ENCODE data around the gene RBM7.

The RBM7 gene

DNA sequence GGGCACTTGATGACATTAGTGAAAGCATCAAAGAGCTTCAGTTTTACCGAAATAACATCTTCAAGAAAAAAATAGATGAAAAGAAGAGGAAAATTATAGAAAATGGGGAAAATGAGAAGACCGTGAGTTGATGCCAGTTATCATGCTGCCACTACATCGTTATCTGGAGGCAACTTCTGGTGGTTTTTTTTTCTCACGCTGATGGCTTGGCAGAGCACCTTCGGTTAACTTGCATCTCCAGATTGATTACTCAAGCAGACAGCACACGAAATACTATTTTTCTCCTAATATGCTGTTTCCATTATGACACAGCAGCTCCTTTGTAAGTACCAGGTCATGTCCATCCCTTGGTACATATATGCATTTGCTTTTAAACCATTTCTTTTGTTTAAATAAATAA lies 49.4 kb downstream of the RBM7 start:
- DNase-seq = no peak

DNA sequence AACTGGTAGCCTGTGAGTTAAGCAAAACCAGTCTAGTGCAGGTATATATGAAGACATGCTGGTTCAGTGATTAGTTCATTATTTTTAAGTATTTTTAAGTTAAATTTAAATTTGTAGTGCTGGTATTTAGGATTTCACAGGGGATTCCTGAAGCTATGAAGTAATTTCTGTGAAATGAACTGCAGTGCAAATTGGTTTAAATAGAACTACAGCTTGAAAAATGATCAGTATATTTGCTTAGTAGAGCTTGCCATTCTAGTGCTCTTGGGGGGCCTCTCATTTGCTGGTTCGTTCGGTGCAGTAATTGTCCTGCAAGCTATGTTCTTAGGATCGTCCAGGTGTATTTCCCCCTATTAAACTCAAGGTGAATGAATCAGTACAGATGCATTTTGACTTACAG lies 51.9 kb downstream of the RBM7 start:
- DNase-seq = no peak
